ENCODE data around the gene GNS.
A peak's percentile ranks its signal among the peaks of the same experiment; 100 is the strongest.
"Not testable (repeated sequence)": the region's sequence is repeated elsewhere in the genome, so short reads cannot be mapped to it uniquely, and the experiment has no call there.

Gene GNS

GRCh38 chr12:64696080-64696741, 63.0 kb downstream of the GNS start:
- DNase-seq (ENCODE audit: low spot score): peak; percentile 47

- DNase-seq (ENCODE audit: low spot score): no peak
These were observed 63.7 kb downstream of the GNS start for GRCh38 chr12:64695550-64695949.

- DNase-seq (ENCODE audit: low spot score): no peak
These were observed 64.8 kb downstream of the GNS start for GRCh38 chr12:64694130-64695040.

GRCh38 chr12:64691795-64692583, 67.2 kb downstream of the GNS start:
- DNase-seq (ENCODE audit: low spot score): no peak

GRCh38 chr12:64691227-64691794, 67.9 kb downstream of the GNS start:
- DNase-seq (ENCODE audit: low spot score): no peak

- DNase-seq (ENCODE audit: low spot score): not testable (repeated sequence)
These were observed 69.0 kb downstream of the GNS start for GRCh38 chr12:64690236-64690635.

- no peak for DNase-seq (ENCODE audit: low spot score)
These were observed 70.5 kb downstream of the GNS start for GRCh38 chr12:64688715-64689114.

GRCh38 chr12:64688219-64688618, 71.0 kb downstream of the GNS start:
- no peak for DNase-seq (ENCODE audit: low spot score)

- DNase-seq (ENCODE audit: low spot score): peak; percentile 62
These were observed 71.4 kb downstream of the GNS start for GRCh38 chr12:64687816-64688215.

GRCh38 chr12:64685605-64686004, 73.6 kb downstream of the GNS start:
- DNase-seq (ENCODE audit: low spot score): no peak

GRCh38 chr12:64685050-64685449, 74.2 kb downstream of the GNS start:
- DNase-seq (ENCODE audit: low spot score): no peak

GRCh38 chr12:64683816-64684543, 75.2 kb downstream of the GNS start:
- no peak for DNase-seq (ENCODE audit: low spot score)

GRCh38 chr12:64682572-64683277, 76.5 kb downstream of the GNS start:
- DNase-seq (ENCODE audit: low spot score): peak; percentile 53

GRCh38 chr12:64681200-64682052, 77.8 kb downstream of the GNS start:
- DNase-seq (ENCODE audit: low spot score): no peak

GRCh38 chr12:64680235-64680634, 79.0 kb downstream of the GNS start:
- no peak for DNase-seq (ENCODE audit: low spot score)

- peak; percentile 68 for DNase-seq (ENCODE audit: low spot score)
These were observed 79.7 kb downstream of the GNS start for GRCh38 chr12:64679487-64680001.

- DNase-seq (ENCODE audit: low spot score): no peak
These were observed 80.4 kb downstream of the GNS start for GRCh38 chr12:64678835-64679234.

GRCh38 chr12:64678248-64678647, 81.0 kb downstream of the GNS start:
- no peak for DNase-seq (ENCODE audit: low spot score)

- peak; percentile 20 for DNase-seq (ENCODE audit: low spot score)
These were observed 83.4 kb downstream of the GNS start for GRCh38 chr12:64675795-64676194.
